Adrenal gland (tissue), 5 donors: ENCODE measurements around the gene ELK4.

Source experiments
- POLR2A ChIP-seq, 2 donors: fragments of 450-650 bp; IDR thresholded peaks; one replicate each; pipeline ENCODE4 v1.6.1; 2017; ENCODE audit warnings: antibody characterized with exemption in 2 of 2, mild to moderate bottlenecking in 2 of 2, moderate library complexity in 1 of 2
- TF ChIP-seq, protein P1 (sequence below), 6 experiments: fragments of 450-650 bp in 4 of 6; fragments of 200-600 bp in 2 of 6; sonication (generic) in 1 of 6; IDR thresholded peaks; 1 replicate in 5 of 6; 2 replicates in 1 of 6; pipeline versions ENCODE4 v1.5.1 to v1.8.0; 2016 to 2021; ENCODE audit warnings: antibody characterized with exemption in 6 of 6, mild to moderate bottlenecking in 2 of 6, moderate library complexity in 1 of 6
- donor health status: DM: no; HTN: no; CAD: no.

DNA sequence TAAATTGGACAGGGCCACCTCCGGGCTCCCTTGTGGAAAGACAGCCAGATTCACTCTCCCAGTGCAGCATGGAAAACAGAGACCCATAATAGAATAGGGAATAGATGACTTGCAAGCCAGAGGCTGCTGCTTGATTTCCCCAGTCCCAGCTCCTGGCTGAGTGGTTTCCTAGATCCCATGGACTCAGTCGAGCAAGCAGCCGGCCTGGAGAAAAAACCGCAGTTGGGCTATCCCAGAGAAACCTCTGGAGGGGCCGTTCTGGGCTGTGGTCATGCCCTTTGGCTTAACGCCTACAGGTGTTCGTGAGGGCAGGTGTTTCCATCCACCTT is 61.7 kb downstream of the ELK4 start:
- TF ChIP-seq, protein P1, sequence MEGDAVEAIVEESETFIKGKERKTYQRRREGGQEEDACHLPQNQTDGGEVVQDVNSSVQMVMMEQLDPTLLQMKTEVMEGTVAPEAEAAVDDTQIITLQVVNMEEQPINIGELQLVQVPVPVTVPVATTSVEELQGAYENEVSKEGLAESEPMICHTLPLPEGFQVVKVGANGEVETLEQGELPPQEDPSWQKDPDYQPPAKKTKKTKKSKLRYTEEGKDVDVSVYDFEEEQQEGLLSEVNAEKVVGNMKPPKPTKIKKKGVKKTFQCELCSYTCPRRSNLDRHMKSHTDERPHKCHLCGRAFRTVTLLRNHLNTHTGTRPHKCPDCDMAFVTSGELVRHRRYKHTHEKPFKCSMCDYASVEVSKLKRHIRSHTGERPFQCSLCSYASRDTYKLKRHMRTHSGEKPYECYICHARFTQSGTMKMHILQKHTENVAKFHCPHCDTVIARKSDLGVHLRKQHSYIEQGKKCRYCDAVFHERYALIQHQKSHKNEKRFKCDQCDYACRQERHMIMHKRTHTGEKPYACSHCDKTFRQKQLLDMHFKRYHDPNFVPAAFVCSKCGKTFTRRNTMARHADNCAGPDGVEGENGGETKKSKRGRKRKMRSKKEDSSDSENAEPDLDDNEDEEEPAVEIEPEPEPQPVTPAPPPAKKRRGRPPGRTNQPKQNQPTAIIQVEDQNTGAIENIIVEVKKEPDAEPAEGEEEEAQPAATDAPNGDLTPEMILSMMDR (IDR thresholded peaks at IDR 0.05) = no peak
- no peak for TF ChIP-seq POLR2A (IDR thresholded peaks at IDR 0.05)
